ENCODE results near the gene CDX1.

Gene CDX1

DNA sequence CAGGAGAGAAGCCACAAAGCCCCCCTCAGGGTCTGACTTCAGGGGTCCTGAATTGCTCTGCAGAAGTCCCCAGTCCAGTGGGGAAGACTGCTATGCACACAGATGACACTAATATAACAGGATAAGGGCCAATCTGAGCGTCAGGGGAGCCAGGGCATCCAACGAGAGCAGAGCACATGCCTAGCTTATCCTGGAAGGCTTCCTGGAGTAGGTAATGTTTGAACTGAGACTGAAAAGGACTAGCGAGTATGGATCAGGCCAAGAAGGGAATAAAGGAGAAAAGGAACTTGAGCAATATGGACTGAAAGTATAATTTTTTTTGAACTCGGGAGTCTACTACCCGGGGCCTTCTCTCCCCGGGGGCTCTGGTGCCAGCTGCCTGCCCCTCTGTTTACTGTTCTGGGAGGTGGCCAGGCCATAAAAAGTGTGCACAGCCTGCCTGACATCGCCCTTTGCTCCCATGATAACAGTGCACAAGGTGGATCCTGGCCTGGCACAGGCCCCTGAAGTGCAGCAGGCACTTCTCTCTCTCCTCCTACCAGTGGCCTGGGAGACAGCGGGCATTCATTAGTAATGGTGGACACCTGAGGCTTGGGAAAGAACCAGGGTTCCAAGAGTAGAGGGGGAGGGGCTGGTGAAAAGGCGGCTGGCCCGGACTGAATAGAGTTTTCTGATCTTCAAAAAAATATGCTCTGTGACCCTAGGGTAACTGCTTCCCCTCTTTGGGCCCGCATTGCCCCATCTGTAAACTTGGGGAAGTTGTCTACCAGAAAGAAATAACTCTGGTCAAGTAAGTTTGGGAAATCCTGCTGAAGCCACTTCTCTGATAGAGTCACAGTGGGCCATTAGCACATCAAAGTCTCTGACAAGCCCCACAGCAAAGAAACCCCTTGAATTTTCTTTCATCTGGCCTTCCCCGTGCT, 18.7 kb downstream of the CDX1 start:
- DNase-seq = no peak

DNA sequence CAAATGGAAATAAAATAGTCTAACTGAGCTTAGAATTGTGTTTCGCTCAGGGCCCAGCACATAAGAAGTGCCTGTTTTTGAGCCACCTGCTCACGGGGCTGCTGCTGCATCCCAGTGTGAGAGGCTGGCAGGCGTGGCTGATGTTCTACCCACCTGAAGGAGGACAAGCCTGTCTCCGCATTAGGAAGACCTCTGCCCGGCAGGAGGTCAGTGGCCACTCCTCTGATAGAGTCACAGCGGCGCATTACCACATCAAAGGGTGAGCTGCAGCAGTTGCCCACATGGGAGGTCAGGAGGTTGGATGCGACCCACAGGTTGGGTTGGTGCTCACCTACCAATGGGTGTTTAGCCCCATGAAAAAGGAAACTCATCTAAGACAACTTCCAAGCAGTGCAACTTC, 19.6 kb downstream of the CDX1 start:
- no peak for DNase-seq

DNA sequence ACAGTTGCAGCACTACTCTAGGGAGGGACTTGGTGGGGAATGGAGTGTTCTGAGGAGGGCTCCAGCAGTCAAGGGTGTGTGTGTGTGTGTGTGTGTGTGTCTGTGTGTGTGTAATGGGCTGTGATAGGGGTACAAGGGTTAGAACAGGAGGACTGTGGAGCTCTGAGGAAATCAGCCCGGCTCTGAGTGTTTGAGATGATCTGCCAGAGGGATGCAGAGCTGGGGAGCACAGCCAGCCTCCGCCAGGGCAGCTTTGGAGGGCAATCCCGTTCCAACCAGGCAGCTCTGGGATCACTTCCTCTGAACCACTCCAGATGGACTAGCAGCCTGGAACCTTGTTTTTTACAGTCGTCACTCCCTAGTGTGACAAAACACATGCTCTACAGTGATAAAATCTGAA, 20.3 kb downstream of the CDX1 start:
- DNase-seq = no peak

DNA sequence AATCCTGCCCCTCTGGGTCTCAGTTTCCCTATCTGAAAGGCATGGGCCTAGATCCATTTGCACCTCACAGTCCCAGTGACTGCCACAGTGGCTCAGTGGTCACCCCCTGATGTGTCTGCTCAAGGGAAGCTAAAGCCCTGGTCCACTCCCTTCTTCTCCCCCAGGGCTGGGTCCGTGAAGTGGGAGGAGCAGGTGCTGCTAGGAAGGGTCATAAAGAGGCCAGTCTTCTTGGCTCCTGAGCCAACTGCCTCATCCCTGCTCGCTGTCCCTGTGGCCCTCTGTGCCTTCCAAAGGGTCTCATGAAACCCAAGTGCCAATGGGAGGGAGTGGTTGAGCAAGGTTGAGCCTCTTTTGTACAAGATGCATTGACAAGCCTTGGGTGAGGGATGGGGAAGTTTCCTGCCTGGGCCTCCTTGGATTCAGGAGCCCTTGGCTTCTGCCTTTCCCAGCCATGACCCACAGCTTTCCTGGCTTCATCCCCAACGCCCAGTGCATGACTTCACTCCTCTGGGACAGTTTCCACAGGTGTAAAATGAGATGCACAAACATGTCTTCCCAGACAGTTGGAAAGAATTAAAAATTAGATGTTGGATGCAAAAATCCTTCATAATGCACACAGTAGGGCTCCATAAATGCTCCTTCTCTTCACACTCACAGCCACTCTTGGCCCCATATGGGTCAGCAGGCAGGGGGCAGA, 21.7 kb downstream of the CDX1 start:
- no peak for DNase-seq

DNA sequence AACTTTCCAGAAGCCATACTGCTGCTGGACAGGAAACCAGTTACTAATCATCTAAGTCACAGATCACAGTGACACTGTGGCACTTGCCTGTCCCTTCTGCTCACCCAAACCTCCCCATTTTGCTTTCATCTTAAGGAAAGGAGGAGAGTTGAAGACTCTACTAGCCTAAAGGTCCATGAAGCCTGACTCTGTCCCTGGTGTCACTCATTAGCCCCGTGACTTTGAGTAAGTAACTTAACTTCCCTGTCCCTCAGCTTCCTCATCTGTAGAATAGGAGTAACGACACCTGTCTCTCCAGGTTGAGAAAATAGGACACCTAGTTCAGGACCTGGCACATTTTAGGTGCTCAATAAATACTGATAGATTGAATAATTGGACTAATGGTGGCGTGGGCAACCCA, 22.7 kb downstream of the CDX1 start:
- no peak for DNase-seq

DNA sequence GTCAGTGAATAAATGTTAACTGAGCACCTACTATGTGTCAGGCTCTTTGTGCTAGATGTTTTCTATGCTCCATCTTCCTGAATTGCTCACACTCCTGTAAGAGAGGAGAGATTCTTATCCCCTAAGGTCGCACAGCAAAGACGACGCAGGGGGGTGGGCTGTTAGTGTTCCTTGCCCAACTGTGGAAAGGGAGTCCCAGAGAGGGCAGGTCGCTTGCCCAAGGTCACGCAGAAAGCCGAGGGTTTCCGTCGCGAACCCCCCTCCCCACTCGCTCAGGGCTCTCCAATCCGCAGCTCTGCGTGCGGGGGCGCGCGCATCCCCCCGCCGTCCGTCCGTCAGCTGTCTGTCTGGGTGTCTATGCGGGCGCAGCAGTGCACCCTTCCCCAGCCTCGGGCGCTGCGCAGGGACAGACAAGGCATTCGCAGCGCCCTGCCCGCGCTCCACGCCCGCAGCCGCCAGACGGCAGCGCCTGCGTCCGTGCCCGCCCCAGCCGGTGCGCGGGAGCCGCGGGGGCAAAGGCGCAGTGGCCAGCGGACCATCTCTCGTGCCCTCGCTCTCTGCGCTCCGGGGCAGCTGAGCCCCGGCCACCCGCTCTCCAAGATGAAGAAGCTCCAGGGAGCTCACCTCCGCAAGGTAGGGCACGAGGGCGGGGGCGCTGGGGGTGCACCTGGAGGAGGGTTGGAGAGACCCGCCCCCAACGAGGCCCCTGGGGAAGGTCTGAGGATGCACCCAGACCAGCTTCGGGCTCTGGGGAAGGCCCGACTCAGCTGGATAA, 23.3 kb downstream of the CDX1 start, which contains the start of gene SLC6A7:
TSS of gene SLC6A7 (plus strand) at position 335 of the 775 bp plus-strand sequence. CDS start at position 601, 266 bp downstream.
- no peak for DNase-seq

DNA sequence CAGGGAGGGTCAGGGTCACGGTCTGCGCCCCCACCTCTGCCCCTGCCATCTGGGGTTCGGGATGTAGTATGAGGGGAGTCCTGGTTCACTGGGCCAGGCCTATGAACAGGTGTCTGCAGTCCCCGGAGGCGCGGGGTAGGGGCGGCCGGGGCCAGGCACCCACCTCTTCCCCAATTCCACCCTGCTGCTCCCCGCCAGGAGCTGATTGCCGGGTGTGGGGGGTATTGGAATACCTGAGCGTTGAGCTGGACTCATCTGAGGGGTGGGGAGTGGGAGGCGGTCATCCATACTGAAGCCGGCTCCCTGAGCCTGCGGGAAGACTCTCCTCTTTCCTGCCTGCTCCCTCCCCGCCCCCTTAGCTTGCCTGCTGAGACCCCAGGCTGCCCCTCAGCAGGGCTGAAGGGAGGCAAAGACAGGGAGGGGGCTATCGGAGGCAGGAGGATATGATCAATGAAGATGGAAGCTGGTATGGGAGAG, 24.0 kb downstream of the CDX1 start:
- no peak for DNase-seq

DNA sequence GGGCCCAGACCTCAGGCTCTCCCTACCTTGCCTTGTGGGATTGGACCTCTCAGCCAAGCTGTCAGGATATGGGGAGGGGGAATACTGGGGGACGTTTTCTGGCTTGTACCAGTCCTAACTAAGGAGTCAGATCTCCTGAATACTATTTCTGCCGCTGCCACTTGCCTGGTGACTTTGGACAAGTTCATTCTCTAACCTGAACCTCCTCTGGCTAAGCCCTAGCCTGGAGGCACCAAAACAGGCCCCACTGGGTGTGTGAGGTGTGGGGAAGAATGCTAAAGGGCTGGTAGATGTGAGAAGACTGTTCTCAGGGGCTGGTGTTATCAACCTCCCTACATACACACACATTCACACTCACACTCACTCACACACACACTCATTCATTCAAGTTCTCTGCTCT, 24.4 kb downstream of the CDX1 start:
- no peak for DNase-seq

DNA sequence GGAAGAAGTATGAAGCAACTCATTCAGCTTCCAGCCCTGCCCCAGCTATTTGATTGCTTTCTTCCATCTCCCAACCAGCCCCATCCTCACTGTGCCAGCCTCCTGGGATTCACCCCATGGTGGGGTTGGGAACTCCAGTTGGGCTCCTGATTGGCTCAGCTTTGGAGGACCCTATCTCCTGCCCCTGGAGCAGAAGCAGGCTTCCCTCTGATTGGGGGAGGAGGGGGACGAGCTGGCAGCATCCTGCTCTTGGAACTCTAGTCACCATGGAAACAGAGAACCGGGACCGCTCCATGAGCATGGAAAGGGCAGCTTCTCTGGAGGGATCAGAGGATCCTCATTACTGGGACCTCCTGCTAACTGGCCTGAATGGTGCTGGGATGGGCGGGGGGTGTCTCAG, 25.9 kb downstream of the CDX1 start:
- DNase-seq = no peak

DNA sequence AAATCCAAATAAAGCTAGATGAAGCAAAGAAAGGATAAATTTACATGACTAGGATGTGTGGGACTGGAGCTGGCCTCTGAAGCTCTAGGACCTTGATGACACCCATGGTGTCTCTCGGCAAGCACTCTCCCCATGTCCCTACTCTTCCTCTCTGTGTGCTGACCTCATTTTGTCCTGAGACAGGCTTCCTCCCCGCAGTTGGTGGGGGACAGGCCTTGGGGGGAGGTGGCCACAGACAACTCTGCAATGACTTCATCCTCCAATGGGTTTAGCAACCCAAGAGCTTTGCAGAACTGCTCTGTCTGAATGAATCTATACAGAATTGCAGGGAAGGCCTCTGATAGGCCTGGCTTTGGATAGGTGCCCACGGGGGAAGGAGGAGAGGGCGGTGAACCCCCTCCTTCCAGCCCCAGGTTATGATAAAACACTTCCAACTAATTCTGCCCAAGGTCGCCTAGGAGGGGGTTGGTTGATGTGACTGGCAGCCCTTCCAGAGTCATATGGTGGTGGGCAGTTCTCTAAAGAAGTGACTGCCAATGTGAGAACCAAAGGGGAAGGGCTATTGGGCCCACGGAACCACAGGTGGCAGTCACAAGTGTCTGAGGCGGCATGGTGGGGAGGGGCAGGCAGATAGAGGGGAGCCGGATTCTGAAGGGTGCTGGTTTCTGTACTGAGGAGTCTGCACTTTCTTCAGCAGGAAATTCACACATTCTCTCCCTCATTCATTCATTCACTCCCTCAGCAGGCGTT, 29.3 kb downstream of the CDX1 start:
- no peak for DNase-seq

DNA sequence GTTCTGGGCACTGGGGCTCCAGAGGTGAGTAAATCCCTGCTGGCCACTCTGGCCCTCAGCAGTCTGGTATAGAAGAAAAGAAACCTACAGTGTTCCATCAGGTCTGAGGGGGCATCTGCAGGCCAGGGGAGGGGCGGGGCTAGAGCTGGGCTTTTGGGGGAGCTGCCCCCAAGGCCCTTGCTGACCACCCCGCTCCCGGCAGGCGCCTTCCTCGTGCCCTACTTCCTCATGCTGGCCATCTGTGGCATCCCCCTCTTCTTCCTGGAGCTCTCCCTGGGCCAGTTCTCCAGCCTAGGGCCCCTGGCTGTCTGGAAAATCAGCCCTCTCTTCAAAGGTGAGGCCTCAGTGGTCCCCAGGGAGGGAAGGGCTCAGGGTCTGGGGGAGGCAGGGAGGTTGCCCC, 29.9 kb downstream of the CDX1 start:
- no peak for DNase-seq

DNA sequence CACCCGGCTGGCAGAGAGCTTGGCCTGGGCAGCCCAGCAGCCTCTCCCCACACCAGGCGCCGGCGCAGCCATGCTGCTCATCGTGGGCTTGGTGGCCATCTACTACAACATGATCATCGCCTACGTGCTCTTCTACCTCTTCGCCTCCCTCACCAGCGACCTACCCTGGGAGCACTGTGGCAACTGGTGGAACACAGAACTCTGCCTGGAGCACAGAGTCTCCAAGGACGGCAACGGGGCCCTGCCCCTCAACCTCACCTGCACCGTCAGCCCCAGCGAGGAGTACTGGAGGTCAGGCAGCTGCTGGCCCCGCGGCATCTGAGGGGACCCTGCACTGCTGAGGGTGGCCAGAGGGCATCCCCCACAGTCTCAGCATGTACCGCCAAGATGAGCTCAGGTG, 30.4 kb downstream of the CDX1 start:
- DNase-seq = no peak

DNA sequence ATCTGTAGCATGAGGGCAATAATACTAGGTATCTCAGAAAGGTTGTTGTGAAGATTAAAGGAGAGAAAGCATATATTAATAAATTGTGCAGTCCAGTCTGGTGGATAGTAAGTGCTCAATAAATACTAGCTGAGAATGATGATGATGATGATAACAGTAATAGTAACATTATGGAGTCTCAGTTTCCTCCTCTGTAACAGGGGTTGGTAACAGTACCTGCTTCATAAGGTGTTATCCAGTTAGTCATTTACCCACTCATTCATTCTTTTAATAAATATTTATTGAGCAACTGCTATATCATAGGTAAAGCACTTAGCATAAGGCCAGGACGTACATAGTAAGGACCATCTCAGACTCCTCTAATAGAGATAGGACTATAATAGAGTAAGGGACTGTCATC, 30.9 kb downstream of the CDX1 start:
- no peak for DNase-seq

DNA sequence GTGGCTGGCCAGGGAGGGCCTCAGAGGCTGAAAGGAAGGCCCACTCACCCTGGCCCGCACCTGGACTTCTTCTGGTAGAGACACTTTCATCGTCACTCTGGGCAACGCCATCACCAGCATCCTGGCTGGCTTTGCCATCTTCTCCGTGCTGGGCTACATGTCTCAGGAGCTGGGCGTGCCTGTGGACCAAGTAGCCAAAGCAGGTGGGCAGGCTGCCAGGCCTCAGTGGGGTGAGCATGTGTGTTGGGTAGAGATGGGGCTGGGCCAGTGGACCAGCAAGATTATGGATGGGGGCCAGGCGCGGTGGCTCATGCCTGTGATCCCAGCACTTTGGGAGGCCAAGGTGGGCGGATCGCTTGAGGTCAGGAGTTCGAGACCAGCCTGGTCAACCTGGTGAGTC, 35.9 kb downstream of the CDX1 start:
- DNase-seq = no peak

DNA sequence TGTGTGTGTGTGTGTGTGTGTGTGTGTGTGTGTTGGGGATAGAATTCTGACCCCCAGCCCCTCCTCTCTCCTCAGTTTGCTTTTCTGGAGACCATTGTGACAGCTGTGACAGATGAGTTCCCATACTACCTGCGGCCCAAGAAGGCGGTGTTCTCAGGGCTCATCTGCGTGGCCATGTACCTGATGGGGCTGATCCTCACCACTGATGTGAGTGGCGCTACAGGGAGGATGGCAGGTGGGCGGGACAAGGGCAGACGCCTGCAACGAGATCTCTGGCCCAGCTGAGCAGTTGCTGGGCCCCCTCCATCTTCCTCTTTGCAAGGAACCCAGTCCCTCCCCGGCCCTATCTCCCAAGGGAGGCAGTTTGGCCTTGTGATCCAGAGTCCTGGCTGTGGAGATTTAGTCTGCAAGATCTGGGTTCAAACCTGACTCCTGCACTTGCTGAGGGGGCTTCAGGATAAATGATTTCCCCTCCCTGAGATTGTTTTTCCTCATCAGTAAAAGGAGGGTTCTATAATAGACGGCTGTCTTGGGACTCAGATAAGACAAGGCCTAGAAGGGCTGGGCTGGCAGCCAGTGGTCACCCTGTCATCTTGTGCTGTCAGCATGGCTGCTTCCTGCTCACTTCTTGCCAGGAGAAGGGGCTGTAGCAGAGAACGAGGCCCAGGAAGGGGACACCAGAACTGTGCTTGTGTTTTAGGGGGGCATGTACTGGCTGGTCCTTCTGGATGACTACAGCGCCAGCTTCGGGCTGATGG, 37.4 kb downstream of the CDX1 start:
- DNase-seq = no peak

DNA sequence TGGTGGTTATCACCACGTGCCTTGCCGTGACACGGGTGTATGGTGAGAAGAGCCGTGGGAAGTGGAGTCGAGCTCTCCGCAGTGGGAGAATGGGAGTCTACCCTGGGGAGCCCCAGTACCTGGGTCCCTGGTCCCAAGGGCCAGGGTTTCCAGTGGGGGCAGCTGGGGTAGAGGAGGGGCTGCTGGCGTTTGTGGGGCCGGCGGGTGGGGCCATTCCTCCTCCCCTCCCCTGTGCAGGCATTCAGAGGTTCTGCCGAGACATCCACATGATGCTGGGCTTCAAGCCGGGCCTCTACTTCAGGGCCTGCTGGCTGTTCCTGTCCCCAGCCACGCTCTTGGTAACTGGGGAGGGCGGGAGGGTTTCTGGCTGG, 38.0 kb downstream of the CDX1 start:
- no peak for DNase-seq

DNA sequence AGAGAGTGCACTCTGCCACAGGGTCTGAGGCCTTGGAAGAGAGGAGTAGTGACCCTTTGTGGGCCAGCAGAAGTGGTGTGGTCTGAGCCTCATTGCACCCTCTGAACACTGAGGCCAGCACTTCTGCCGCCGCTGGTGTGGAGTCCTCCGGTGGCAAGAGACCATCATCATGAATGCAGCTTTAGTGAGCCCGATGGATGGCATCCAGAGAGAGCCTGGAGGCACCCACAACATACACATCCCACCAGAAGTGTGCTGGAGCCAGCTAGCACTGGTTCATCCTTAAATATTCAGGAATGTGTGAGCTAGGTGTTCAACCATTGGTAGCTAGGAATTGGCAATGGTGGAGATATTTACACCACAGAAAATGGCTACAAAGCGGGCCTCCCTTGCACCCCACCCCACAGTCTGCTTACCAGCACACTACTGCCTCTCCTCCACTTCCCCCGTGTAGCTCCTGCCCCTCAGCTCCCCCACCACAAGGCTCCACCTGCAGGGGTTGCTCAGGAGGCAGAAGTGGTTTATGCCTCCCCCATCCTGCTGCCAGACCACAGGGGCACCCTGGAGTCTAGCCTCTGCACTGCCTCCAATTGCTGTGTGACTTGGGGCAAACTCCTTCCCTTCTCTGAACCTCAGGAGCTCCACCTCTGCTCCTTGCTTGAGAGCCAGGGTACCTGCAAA, 39.7 kb downstream of the CDX1 start:
- no peak for DNase-seq

DNA sequence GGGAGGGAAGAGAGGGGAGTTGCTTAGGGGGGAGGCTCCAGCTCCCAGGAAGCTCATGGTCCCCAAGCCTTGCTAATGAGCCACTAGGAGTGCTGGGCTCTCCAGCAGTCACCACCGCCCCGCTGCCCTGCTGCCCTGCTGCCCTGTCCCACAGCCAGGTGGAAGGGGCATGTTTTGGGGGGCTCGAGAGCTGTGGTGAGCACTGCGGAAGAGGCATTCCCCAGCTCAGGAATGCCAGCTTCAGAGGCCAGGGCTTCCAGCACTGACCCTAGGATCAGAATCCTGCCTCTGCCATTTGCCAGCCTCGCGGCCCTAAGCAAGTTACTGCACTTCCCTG, 40.2 kb downstream of the CDX1 start:
- no peak for DNase-seq

DNA sequence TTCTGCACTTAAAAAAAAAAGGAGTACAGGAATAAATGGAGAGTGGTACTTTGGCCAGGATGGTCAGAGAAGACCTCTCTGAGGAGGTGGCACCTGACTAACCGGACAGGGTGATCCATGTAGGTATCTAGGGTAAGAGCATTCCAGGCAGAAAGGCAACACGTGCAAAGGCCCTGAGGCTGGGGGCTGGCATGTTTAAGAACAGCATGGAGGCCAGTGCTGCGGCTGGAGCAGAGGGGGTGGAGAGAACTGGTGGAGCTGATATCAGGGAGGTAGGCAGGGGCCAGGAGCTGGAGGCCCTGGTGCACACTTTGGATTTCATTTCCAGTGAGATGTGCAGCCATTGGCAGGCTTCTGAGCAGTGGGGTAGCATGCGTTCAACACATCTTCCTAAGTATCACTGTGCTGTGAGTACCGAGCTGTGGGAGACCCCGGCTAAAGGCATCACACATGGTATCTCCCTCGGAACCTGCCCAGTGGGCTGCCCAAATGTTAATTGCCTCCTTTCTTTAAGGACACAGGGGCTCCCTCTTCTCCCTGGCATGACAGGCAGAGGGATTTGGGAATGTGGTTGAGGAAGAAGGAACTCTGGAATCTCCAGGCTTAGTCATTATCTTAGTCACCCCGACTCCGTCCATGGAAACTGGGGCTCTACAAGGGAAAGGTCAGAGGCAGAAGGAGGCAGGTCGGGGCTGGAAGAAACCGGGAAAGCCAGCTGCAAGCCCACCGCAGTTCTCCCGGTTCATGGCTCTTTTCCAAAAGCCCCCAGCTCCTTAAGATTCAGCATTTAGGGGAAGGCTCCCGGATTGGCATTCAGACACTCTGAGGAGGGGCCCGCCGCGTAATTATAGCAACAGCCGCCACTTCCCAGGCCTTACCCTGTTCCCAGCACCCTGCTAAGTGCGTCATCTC, 41.9 kb downstream of the CDX1 start:
- DNase-seq = no peak

DNA sequence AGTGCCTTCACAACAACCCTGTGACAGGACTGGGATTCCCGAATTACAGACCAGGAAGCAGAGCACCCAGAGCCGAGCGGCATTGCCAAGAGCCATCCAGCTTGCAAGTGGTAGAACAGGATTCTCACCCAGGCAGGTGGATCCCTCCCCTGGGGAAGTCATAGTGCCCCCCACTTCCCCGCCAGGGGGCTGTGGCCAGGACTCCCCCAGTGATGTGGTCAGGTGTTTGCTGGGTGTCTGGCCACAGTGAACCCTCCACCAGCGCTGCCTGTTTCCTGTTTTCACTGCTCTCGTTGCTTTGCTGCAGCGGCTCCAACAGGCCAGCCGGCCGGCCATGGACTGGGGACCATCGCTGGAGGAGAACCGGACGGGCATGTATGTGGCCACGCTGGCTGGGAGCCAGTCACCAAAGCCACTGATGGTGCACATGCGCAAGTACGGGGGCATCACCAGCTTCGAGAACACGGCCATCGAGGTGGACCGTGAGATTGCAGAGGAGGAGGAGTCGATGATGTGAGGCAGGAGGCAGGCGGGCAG, 42.6 kb downstream of the CDX1 start:
- peak; percentile 28 to 31 for DNase-seq
